Activated CD4-positive, alpha-beta T cell treated with anti-CD3 and anti-CD28 coated beads for 36 hours (primary cell): ENCODE results near the gene KRTAP2-3. TPM values are rescaled to one million over a fixed set of nuclear protein-coding genes. Genes with fewer than 3 reads are reported as not detected.
"Not testable (repeated sequence)": the region's sequence is repeated elsewhere in the genome, so short reads cannot be mapped to it uniquely, and the experiment has no call there.

Experiments used
- ATAC-seq: fragments of 200-7000 bp; cut with Tn5 transposase; one replicate; pipeline ENCODE4 v1.10.0; 2021; ENCODE audit warnings: mild to moderate bottlenecking, moderate library complexity
- CTCF ChIA-PET: fragments of 350-600 bp; sonication (Branson Sonifier 250); formaldehyde crosslinking; loops from one replicate; lab custom pipeline; 2021; ENCODE audit warnings: antibody characterized with exemption; lab: Charles Lee
- POLR2A ChIA-PET: fragments of 350-600 bp; sonication (Branson Sonifier 250); formaldehyde crosslinking; loops from one replicate; lab custom pipeline; 2021; ENCODE audit warnings: antibody characterized with exemption, inconsistent platforms; lab: Charles Lee
- DNase-seq: peaks from one replicate; pipeline ENCODE4 v3.0.0-alpha.2; 2020
- H3K27ac Mint-ChIP-seq: one replicate; pipeline ENCODE4 v1.8.0; 2021; ENCODE audit warnings: mixed read lengths
- H3K27me3 Mint-ChIP-seq: one replicate; pipeline ENCODE4 v1.8.0; 2021; ENCODE audit warnings: mixed read lengths
- H3K36me3 Mint-ChIP-seq: one replicate; pipeline ENCODE4 v1.8.0; 2021; ENCODE audit warnings: low read depth, mixed read lengths
- H3K4me1 Mint-ChIP-seq: one replicate; pipeline ENCODE4 v1.8.0; 2021; ENCODE audit warnings: mixed read lengths
- H3K4me3 Mint-ChIP-seq: one replicate; pipeline ENCODE4 v1.8.0; 2021; ENCODE audit warnings: mild to moderate bottlenecking, moderate library complexity, mixed read lengths
- H3K9me3 Mint-ChIP-seq: one replicate; pipeline ENCODE4 v1.8.0; 2021; ENCODE audit warnings: low read depth, mixed read lengths
- intact Hi-C, 2 experiments: fragments of 100-400 bp; cut with DNase I in 1 of 2; cut with micrococcal nuclease in 1 of 2; formaldehyde crosslinking; loops; one replicate each; pipeline versions ENCODE4 v1.14.2 to v1.15.1; 2022 to 2024; cut with DNase I, micrococcal nuclease
- total RNA-seq, 2 experiments: library from RNA; stranded (reverse); gene quantifications; one replicate each; pipeline ENCODE4 v1.2.3, GENCODE V29; 2021

The KRTAP2-3 gene
- total RNA-seq, 2 experiments from 2014 or later, result not detected

DNA sequence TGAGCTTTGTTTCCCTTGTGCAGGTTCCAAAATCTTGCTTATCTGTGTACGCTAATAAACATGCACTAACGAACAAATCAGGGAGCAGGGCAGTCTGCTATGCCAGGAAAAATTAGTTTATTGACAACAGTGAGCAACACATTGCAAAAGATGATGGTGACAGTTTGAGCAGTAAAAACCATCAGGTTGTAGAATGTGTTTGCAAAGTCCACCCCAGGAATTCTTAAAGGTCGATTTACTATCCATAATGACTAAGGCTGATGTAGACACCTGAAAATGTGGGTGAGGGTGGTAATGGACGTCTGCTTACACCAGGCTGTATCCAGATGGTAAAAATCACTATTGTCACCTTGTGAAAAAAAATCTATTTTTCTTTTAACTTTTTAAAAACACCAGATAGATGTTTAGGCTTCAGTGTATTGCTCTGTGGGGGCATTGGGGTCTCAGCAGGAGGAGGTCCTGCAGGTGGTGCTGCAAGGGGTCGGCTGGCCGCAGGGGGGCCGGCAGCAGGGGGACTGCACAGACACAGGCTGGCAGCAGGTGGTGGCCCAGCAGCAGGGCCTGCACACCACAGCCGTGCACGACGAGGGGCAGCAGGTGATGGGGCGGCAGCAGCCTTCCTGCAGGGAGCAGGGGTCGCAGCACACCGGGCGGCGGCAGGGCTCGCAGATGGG, 5.2 kb upstream of the KRTAP2-3 start:
- POLR2A ChIA-PET, H3K9me3 Mint-ChIP-seq, H3K4me3 Mint-ChIP-seq, H3K36me3 Mint-ChIP-seq, CTCF ChIA-PET, intact Hi-C loops, H3K4me1 Mint-ChIP-seq, H3K27ac Mint-ChIP-seq, ATAC-seq, DNase-seq: not testable (repeated sequence)
- peaks cover 11% of the 10 kb centered on the region for H3K27me3 Mint-ChIP-seq

GRCh38 chr17:41064301-41064700, 4.4 kb upstream of the KRTAP2-3 start:
- Mint-ChIP-seq H3K27me3 (peaks cover 17% of the 10 kb centered on the region), H3K4me1 (no peaks in the 10 kb centered on the region), H3K9me3 (no peaks in the 10 kb centered on the region), H3K27ac (no peak overlapping the region), H3K4me3 (no peak overlapping the region), H3K36me3 (no peaks in the 10 kb centered on the region)
- DNase-seq (no peak), ATAC-seq (no peak)
- ChIA-PET CTCF (no interaction called here), POLR2A (no interaction called here)
- intact Hi-C loops, result no loop called here

- H3K27me3 Mint-ChIP-seq, result peaks cover 22% of the 10 kb centered on the region
- ChIA-PET POLR2A (no interaction called here), CTCF (no interaction called here)
- no peak overlapping the region for H3K4me3 Mint-ChIP-seq
- intact Hi-C loops, result no loop called here
- ATAC-seq (no peak), DNase-seq (no peak)
- no peak overlapping the region for H3K27ac Mint-ChIP-seq
- no peaks in the 10 kb centered on the region for H3K36me3 Mint-ChIP-seq
- no peaks in the 10 kb centered on the region for H3K4me1 Mint-ChIP-seq
- no peaks in the 10 kb centered on the region for H3K9me3 Mint-ChIP-seq
These were observed 3.5 kb upstream of the KRTAP2-3 start for GRCh38 chr17:41063449-41063848.

- ChIA-PET POLR2A (no interaction called here), CTCF (no interaction called here)
- Mint-ChIP-seq H3K9me3 (peaks cover 4% of the 10 kb centered on the region), H3K4me3 (no peak overlapping the region), H3K4me1 (no peaks in the 10 kb centered on the region), H3K36me3 (no peaks in the 10 kb centered on the region), H3K27ac (no peak overlapping the region), H3K27me3 (peaks cover 23% of the 10 kb centered on the region)
- DNase-seq, result no peak
- intact Hi-C loops, result no loop called here
- ATAC-seq, result no peak
These were observed 2.0 kb upstream of the KRTAP2-3 start for GRCh38 chr17:41061964-41062363.

- CTCF ChIA-PET, result interaction anchor here (0.6 kb wide), 1 partner anchor 373 kb away, joined by 3 read pairs; no protein-coding TSS in a partner anchor
- H3K36me3 Mint-ChIP-seq, DNase-seq, ATAC-seq, H3K4me1 Mint-ChIP-seq, H3K9me3 Mint-ChIP-seq, intact Hi-C loops, POLR2A ChIA-PET, H3K4me3 Mint-ChIP-seq, H3K27ac Mint-ChIP-seq: not testable (repeated sequence)
- H3K27me3 Mint-ChIP-seq, result peaks cover 26% of the 10 kb centered on the region
These were observed 450 bp downstream of the KRTAP2-3 start for GRCh38 chr17:41059276-41060051.

GRCh38 chr17:41058741-41059140, 1.2 kb downstream of the KRTAP2-3 start:
- ChIA-PET POLR2A (no interaction called here), CTCF (interaction anchor here (0.6 kb wide), 2 partner anchors 296 to 374 kb away, joined by 3 read pairs; no protein-coding TSS in a partner anchor)
- Mint-ChIP-seq H3K27me3 (peaks cover 26% of the 10 kb centered on the region), H3K27ac (no peak overlapping the region), H3K9me3 (peaks cover 4% of the 10 kb centered on the region), H3K4me1 (no peaks in the 10 kb centered on the region), H3K36me3 (no peaks in the 10 kb centered on the region), H3K4me3 (no peak overlapping the region)
- DNase-seq (no peak), ATAC-seq (no peak)
- intact Hi-C loops, result no loop called here

DNA sequence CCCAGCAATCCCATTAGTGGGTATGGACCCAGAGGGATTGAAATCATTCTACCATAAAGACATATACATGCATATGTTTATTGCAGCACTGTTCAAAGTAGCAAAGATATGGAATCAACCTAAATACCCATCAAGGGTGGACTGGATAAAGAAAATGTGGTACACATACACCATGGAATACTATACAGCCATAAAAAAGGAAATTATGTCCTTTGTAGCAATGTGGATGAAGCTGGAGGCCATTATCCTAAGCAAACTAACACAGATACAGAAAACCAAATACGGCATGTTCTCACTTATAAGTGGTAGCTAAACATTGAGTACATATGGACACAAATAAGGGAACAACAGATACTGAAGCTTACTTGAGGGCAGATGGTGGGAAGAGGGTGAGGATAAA, 2.4 kb downstream of the KRTAP2-3 start:
- intact Hi-C loops, result no loop called here
- POLR2A ChIA-PET, result no interaction called here
- Mint-ChIP-seq H3K9me3 (peaks cover 4% of the 10 kb centered on the region), H3K27me3 (peaks cover 26% of the 10 kb centered on the region), H3K27ac (no peak overlapping the region), H3K4me3 (no peak overlapping the region), H3K36me3 (no peaks in the 10 kb centered on the region), H3K4me1 (no peaks in the 10 kb centered on the region)
- ATAC-seq, result no peak
- DNase-seq, result no peak
- CTCF ChIA-PET, result interaction anchor here (0.6 kb wide), 1 partner anchor 51 kb away, joined by 3 read pairs; no protein-coding TSS in a partner anchor

DNA sequence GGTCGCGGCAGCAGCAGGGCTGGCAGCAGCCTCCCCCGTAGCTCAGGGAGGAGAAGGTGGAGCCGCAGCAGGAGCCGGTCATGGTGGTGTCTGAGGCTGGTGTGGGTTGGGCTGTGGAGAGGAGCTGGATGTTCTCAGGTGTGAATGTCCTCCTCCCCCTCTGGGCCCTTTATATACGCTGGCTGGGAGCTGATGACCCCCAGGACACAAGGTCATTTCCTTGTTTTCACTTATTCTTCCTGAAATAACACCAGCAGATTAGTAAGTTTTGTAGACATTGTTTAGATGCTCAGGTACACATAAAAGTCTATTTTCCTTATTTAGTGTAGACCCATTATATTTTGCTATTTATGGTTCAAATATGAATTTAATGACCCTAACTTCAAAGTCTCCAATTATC, 4.8 kb downstream of the KRTAP2-3 start, which contains the start of gene KRTAP2-2:
Gene KRTAP2-2, minus strand, starts transcription at position 101 of the 400 bp plus-strand sequence. Its CDS starts 19 bp downstream, at position 82.
- H3K9me3 Mint-ChIP-seq, H3K4me3 Mint-ChIP-seq, H3K4me1 Mint-ChIP-seq, H3K27ac Mint-ChIP-seq, H3K36me3 Mint-ChIP-seq, DNase-seq, intact Hi-C loops, ATAC-seq, POLR2A ChIA-PET: not testable (repeated sequence)
- H3K27me3 Mint-ChIP-seq, result peaks cover 20% of the 10 kb centered on the region
- CTCF ChIA-PET, result interaction anchor here (0.6 kb wide), 1 partner anchor 614 kb away, joined by 3 read pairs; no protein-coding TSS in a partner anchor

- H3K4me3 Mint-ChIP-seq, result not testable (repeated sequence)
These were observed 5.4 kb downstream of the KRTAP2-3 start for GRCh38 chr17:41054556-41054955.

DNA sequence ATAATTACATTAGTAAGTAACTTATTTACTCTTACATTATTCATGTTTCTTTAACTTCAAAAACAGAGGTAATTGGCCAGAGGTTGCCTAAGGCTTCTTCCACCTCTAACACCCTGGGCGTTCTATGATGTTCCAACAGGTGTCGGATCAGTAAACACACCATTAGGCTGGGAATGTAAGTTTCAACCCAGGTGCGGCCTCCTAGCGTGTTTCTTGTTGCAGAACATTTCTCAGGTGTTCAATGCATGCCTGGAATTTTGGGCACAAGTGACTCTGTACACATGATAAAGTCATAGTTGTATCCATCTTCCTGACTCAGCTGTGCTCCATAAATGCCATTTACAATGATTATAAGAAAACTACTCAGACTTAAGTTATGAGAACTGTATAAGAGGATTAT, 5.9 kb downstream of the KRTAP2-3 start:
- Mint-ChIP-seq H3K36me3 (no peaks in the 10 kb centered on the region), H3K4me1 (no peaks in the 10 kb centered on the region), H3K27ac (no peak overlapping the region), H3K9me3 (peaks cover 4% of the 10 kb centered on the region), H3K4me3 (no peak overlapping the region), H3K27me3 (peaks cover 15% of the 10 kb centered on the region)
- ATAC-seq, result no peak
- DNase-seq, result no peak
- intact Hi-C loops, result no loop called here
- ChIA-PET CTCF (no interaction called here), POLR2A (no interaction called here)

More at GRCh38 chr17:41054556-41054955, 5.4 kb downstream of the KRTAP2-3 start:
- H3K36me3 Mint-ChIP-seq, H3K9me3 Mint-ChIP-seq, CTCF ChIA-PET, POLR2A ChIA-PET, intact Hi-C loops, H3K4me1 Mint-ChIP-seq, ATAC-seq, DNase-seq, H3K27ac Mint-ChIP-seq: not testable (repeated sequence)
- H3K27me3 Mint-ChIP-seq, result peaks cover 19% of the 10 kb centered on the region

DNA sequence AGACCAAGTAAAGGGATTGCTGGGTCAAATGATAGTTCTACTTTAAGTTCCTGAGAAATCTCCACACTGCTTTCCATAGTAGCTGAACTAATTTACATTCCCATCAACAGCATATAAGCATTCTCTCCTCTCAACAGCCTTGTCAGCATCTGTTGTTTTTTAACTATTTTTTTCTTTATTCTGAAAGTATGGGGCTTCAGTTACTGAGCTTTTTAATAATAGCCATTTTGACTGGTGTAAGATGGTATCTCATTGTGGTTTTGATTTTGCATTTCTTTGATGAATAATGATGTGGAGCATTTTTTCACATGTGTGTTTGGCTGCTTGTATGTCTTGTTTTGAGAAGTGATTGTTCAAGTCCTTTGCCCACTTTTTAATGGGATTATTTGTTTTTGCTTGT, 7.3 kb downstream of the KRTAP2-3 start:
- no peaks in the 10 kb centered on the region for H3K4me1 Mint-ChIP-seq
- peaks cover 16% of the 10 kb centered on the region for H3K27me3 Mint-ChIP-seq
- H3K9me3 Mint-ChIP-seq, result peaks cover 3% of the 10 kb centered on the region
- no peak overlapping the region for H3K4me3 Mint-ChIP-seq
- H3K27ac Mint-ChIP-seq, result no peak overlapping the region
- ATAC-seq (no peak), DNase-seq (no peak)
- no peaks in the 10 kb centered on the region for H3K36me3 Mint-ChIP-seq
- intact Hi-C loops, result no loop called here
- ChIA-PET CTCF (no interaction called here), POLR2A (no interaction called here)

- no peak overlapping the region for H3K4me3 Mint-ChIP-seq
- H3K27ac Mint-ChIP-seq, result no peak overlapping the region
- no peaks in the 10 kb centered on the region for H3K9me3 Mint-ChIP-seq
- DNase-seq, result no peak
- POLR2A ChIA-PET, result no interaction called here
- H3K27me3 Mint-ChIP-seq, result peaks cover 21% of the 10 kb centered on the region
- intact Hi-C loops, result no loop called here
- CTCF ChIA-PET, result no interaction called here
- H3K4me1 Mint-ChIP-seq, result no peaks in the 10 kb centered on the region
- H3K36me3 Mint-ChIP-seq, result no peaks in the 10 kb centered on the region
- ATAC-seq, result no peak
These were observed 10.8 kb downstream of the KRTAP2-3 start for GRCh38 chr17:41049110-41049509.
